PC-9 (cell line): Measurements from ENCODE around the gene ASTL. TPM values are rescaled to one million over a fixed set of nuclear protein-coding genes. Genes with fewer than 3 reads are reported as not detected.

Experiments used
- BruUV-seq: library from RNA; stranded (reverse); fragments of 400-500 nt; replicated peaks from 2 replicates; lab custom pipeline; 2021; lab: Mats Ljungman, UMichigan
- CTCF ChIA-PET: fragments of 300-600 bp; sonication (Branson Sonifier 250); formaldehyde crosslinking; loops from one replicate; lab custom pipeline; 2022; ENCODE audit warnings: antibody characterized with exemption; lab: Charles Lee
- POLR2A ChIA-PET: fragments of 300-600 bp; sonication (Branson Sonifier 250); formaldehyde crosslinking; loops from one replicate; lab custom pipeline; 2022; ENCODE audit warnings: antibody characterized with exemption; ENCODE audit not compliant: unreplicated experiment; lab: Charles Lee
- DNase-seq, 2 experiments: peaks; one replicate each; pipeline versions ENCODE4 v3.0.0 to v3.0.0-alpha.2; 2015 to 2022; ENCODE audit warnings: mixed read lengths in 1 of 2
- H2AFZ ChIP-seq: fragments of 200-600 bp; sonication (generic); 2 replicates; pipeline ENCODE4 v1.8.1; 2017; ENCODE audit warnings: antibody characterized with exemption
- H3F3A ChIP-seq: fragments of 200-600 bp; sonication (generic); 2 replicates; pipeline ENCODE4 v1.8.1; 2017; ENCODE audit warnings: antibody characterized with exemption, mild to moderate bottlenecking, low read depth; ENCODE audit not compliant: insufficient read depth
- H3K27ac ChIP-seq: fragments of 200-600 bp; sonication (generic); 2 replicates; pipeline ENCODE4 v1.6.1; 2016; ENCODE audit warnings: mixed run types
- H3K27me3 ChIP-seq: fragments of 200-600 bp; sonication (generic); 2 replicates; pipeline ENCODE4 v1.6.1; 2016; ENCODE audit warnings: low read depth, mixed run types; ENCODE audit not compliant: insufficient read depth
- H3K36me3 ChIP-seq: fragments of 200-600 bp; sonication (generic); 2 replicates; pipeline ENCODE4 v1.6.1; 2016; ENCODE audit warnings: low read depth, mixed run types
- H3K4me1 ChIP-seq: fragments of 200-600 bp; sonication (generic); replicated peaks from 2 replicates; pipeline ENCODE4 v1.6.1; 2016; ENCODE audit warnings: mixed run types; ENCODE audit not compliant: insufficient read depth
- H3K4me2 ChIP-seq: fragments of 200-600 bp; sonication (generic); 2 replicates; pipeline ENCODE4 v1.6.1; 2017; ENCODE audit warnings: mixed run types
- H3K4me3 ChIP-seq: fragments of 200-600 bp; sonication (generic); 2 replicates; pipeline ENCODE4 v1.6.1; 2016; ENCODE audit warnings: mixed run types
- H3K79me2 ChIP-seq: fragments of 200-600 bp; sonication (generic); 2 replicates; pipeline ENCODE4 v1.6.1; 2017; ENCODE audit warnings: low read depth, mixed run types
- H3K9me2 ChIP-seq: fragments of 200-600 bp; sonication (generic); 2 replicates; pipeline ENCODE4 v1.8.1; 2017; ENCODE audit warnings: mild to moderate bottlenecking; ENCODE audit not compliant: insufficient read depth
- H3K9me3 ChIP-seq: fragments of 200-600 bp; sonication (generic); 2 replicates; pipeline ENCODE4 v1.8.1; 2016; ENCODE audit warnings: low read depth; ENCODE audit not compliant: insufficient read depth
- H4K20me1 ChIP-seq: fragments of 200-600 bp; sonication (generic); 2 replicates; pipeline ENCODE4 v1.8.1; 2017; ENCODE audit not compliant: insufficient read depth
- EZH2 ChIP-seq: fragments of 200-600 bp; sonication (generic); IDR thresholded peaks from 2 replicates; pipeline ENCODE4 v1.8.0; 2017; ENCODE audit warnings: antibody characterized with exemption, low read depth
- intact Hi-C: fragments of 100-400 bp; cut with micrococcal nuclease; formaldehyde crosslinking; loops from one replicate; pipeline ENCODE4 v1.10.0; 2022; ENCODE audit not compliant: unreplicated experiment
- total RNA-seq: library from RNA; stranded (reverse); gene quantifications from 2 replicates; pipeline ENCODE4 v1.2.3, GENCODE V29; 2021
- TF ChIP-seq, protein P1 (sequence below): fragments of 200-600 bp; sonication (generic); conservative IDR thresholded peaks from 2 replicates; pipeline ENCODE4 v1.6.1; 2017; ENCODE audit warnings: mixed run types, antibody characterized with exemption, mild to moderate bottlenecking, moderate library complexity

Gene ASTL
- total RNA-seq, 1 experiment from 2014 or later = not detected

DNA sequence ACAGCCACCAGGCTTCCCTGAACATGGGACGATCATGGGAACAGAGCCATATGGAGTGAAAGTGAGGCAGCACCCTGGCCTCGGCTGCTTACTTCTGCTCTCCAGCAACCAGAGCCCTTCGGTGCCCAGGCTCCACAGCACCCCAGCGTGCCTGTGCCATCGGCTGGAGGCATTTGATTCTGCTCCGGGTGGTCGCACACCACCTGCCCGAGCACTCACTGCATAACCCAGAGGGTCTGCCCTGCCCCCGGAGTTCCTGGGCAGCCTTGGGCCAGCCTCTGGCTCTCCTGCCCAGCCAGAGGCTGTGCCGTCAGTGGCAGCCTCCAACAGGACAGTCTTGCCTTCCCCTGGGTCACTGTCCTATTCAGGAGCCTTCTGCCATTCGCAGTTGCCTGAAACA, 3.9 kb downstream of the ASTL start:
- Histone ChIP-seq H2AFZ (no peak overlapping the region), H3F3A (peaks cover 5% of the 10 kb centered on the region; the same call in 1 of the 2 replicates), H3K9me3 (no peaks in the 10 kb centered on the region), H3K4me1 (peaks cover 9% of the 10 kb centered on the region), H3K79me2 (no peaks in the 10 kb centered on the region), H3K36me3 (no peaks in the 10 kb centered on the region), H3K27me3 (no peaks in the 10 kb centered on the region; the same call in 1 of the 2 replicates), H3K27ac (no peak overlapping the region), H3K4me2 (no peak overlapping the region), H3K9me2 (no peaks in the 10 kb centered on the region), H4K20me1 (no peaks in the 10 kb centered on the region), H3K4me3 (no peak overlapping the region)
- no peak for DNase-seq
- intact Hi-C loops = no loop called here
- no TSS peak for BruUV-seq
- ChIA-PET CTCF (no interaction called here), POLR2A (no interaction called here)
- TF ChIP-seq EZH2 = no peak
- TF ChIP-seq, protein P1, sequence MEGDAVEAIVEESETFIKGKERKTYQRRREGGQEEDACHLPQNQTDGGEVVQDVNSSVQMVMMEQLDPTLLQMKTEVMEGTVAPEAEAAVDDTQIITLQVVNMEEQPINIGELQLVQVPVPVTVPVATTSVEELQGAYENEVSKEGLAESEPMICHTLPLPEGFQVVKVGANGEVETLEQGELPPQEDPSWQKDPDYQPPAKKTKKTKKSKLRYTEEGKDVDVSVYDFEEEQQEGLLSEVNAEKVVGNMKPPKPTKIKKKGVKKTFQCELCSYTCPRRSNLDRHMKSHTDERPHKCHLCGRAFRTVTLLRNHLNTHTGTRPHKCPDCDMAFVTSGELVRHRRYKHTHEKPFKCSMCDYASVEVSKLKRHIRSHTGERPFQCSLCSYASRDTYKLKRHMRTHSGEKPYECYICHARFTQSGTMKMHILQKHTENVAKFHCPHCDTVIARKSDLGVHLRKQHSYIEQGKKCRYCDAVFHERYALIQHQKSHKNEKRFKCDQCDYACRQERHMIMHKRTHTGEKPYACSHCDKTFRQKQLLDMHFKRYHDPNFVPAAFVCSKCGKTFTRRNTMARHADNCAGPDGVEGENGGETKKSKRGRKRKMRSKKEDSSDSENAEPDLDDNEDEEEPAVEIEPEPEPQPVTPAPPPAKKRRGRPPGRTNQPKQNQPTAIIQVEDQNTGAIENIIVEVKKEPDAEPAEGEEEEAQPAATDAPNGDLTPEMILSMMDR = no peak

DNA sequence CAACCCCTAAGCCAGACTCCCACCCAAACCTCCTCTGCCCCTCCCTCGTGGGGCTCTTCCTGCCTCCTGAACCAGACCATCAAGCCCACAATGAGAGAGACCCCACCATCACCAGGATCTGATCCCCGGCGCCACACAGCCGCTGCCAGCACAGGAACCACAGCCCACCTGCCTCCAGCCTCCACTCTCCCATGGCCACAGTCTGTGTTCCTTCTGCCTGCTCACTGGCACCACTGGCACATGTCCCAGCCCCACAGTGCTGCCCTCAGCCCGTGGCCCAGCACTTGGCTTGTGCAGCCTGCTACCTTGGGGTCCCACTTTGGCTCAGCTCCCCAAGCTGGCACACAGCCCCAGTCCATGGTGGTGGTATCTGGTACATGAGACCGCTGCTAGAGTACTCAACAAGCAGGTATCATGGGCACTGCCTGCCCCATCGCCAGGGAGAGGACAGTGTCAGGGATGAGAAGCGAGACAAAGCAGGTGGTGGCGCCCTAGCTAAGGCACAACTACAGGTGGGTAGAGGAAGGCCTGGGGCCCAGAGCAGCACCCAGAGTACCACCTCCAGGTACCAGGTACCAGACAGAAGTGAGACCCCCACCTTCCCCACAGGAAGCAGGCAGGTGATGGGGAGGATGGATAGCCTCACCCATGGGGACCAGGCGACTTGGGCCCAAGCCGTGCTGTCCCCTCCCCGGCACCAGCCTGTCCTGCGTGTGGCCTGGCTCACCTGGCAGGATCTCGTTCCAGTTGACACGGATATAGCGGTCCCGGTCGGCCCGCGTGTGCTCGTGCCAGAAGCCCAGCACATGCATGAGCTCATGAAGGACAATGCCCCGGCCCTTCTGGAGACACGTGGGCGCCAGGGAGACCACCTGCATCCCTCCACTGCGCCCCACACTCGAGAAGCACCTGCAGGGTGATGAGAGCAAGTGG, 6.2 kb downstream of the ASTL start:
- POLR2A ChIA-PET = no interaction called here

DNA sequence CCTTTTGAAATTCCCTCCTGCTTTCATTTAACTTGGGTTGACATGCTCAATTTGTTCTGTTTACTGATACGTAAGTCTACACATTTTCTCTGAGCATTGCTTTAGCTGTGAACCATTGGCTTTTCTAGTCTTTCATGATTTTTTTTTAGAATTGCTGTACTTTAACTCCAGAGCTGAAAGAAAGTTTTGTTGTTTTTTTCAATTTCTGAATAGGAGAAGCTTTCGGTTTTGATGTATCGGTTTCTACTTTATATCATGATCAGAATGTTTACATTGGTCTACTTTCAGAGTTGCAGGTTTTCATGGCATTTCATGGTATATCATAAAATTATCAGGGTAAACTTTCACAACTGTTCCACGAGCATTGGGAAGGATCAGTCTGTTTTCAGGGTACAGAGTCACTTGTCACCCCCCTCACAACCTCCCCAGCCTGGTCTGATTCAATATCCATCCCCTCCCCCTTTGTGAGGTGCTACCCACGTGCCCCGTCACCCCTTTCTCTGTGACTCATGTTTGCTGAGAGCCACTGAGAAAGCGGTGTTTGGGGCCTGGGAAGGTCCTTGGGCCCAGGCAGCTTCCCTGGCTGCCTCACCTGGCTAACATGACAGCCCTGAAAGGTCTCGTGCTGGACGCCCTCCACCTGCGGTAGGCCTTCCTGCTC, 7.0 kb downstream of the ASTL start:
- Histone ChIP-seq H3K79me2 (no peaks in the 10 kb centered on the region), H3K4me3 (no peak overlapping the region), H3K9me3 (no peaks in the 10 kb centered on the region), H3K27ac (no peak overlapping the region), H3F3A (no peaks in the 10 kb centered on the region), H3K4me1 (no peaks in the 10 kb centered on the region), H3K36me3 (no peaks in the 10 kb centered on the region), H3K27me3 (peaks cover 2% of the 10 kb centered on the region), H3K4me2 (no peak overlapping the region), H3K9me2 (no peaks in the 10 kb centered on the region), H4K20me1 (no peaks in the 10 kb centered on the region), H2AFZ (no peak overlapping the region)
- CTCF ChIA-PET = no interaction called here
- TF ChIP-seq EZH2 = no peak
- TF ChIP-seq, protein P1 = no peak
- intact Hi-C loops = no loop called here
- BruUV-seq = no TSS peak
- DNase-seq = no peak
- POLR2A ChIA-PET = no interaction called here

More for the DNA sequence above, 6.2 kb downstream of the ASTL start:
- CTCF ChIA-PET = no interaction called here
- Histone ChIP-seq H4K20me1 (no peaks in the 10 kb centered on the region), H3F3A (no peaks in the 10 kb centered on the region), H3K27me3 (no peaks in the 10 kb centered on the region; the same call in 1 of the 2 replicates), H3K36me3 (no peaks in the 10 kb centered on the region), H3K4me2 (no peak overlapping the region), H3K79me2 (no peaks in the 10 kb centered on the region), H3K9me3 (no peaks in the 10 kb centered on the region), H3K9me2 (no peaks in the 10 kb centered on the region), H3K4me3 (no peak overlapping the region), H3K4me1 (no peaks in the 10 kb centered on the region), H3K27ac (no peak overlapping the region), H2AFZ (no peak overlapping the region)
- intact Hi-C loops = no loop called here
- no TSS peak for BruUV-seq
- TF ChIP-seq, protein P1 = no peak
- no peak for TF ChIP-seq EZH2
- DNase-seq = no peak
